HG03457 (cell line): Measurements from ENCODE around the gene KL.

Experiments
- ATAC-seq: cut with Tn5 transposase; IDR thresholded peaks from one replicate; pipeline ENCODE4 v1.9.1; 2021; ENCODE audit warnings: moderate number of reproducible peaks; ENCODE audit not compliant: unreplicated experiment

Gene KL

GRCh38 chr13:33003458-33004019, 12.7 kb upstream of the KL start:
- no peak for ATAC-seq

GRCh38 chr13:33004511-33004910, 11.7 kb upstream of the KL start:
- ATAC-seq = no peak

GRCh38 chr13:33006134-33006533, 10.1 kb upstream of the KL start:
- ATAC-seq = no peak

- ATAC-seq = no peak
Measured at GRCh38 chr13:33006638-33007037, 9.6 kb upstream of the KL start.

- no peak for ATAC-seq
Measured at GRCh38 chr13:33007237-33007636, 9.0 kb upstream of the KL start.

- ATAC-seq = no peak
Measured at GRCh38 chr13:33007950-33008349, 8.3 kb upstream of the KL start.

- ATAC-seq = no peak
Measured at GRCh38 chr13:33008946-33009722, 7.1 kb upstream of the KL start.

- ATAC-seq = no peak
Measured at GRCh38 chr13:33011828-33012470, 4.3 kb upstream of the KL start.

GRCh38 chr13:33014291-33014690, 1.9 kb upstream of the KL start:
- ATAC-seq = no peak

GRCh38 chr13:33015241-33015668, 968 bp upstream of the KL start:
- ATAC-seq = no peak

GRCh38 chr13:33015791-33016323, 366 bp upstream of the KL start:
- no peak for ATAC-seq

- ATAC-seq = peak; percentile 78
Measured at GRCh38 chr13:33017323-33017929, 1.2 kb downstream of the KL start.

- no peak for ATAC-seq
Measured at GRCh38 chr13:33018886-33019285, 2.7 kb downstream of the KL start.

- ATAC-seq = no peak
Measured at GRCh38 chr13:33022986-33023385, 6.8 kb downstream of the KL start.

- ATAC-seq = no peak
Measured at GRCh38 chr13:33025220-33025744, 9.1 kb downstream of the KL start.

GRCh38 chr13:33026489-33027152, 10.4 kb downstream of the KL start:
- no peak for ATAC-seq

- ATAC-seq = no peak
Measured at GRCh38 chr13:33028620-33029019, 12.4 kb downstream of the KL start.

GRCh38 chr13:33031277-33031676, 15.1 kb downstream of the KL start:
- no peak for ATAC-seq

GRCh38 chr13:33032037-33032625, 15.9 kb downstream of the KL start:
- ATAC-seq = no peak

- no peak for ATAC-seq
Measured at GRCh38 chr13:33033051-33033812, 17.0 kb downstream of the KL start.
